HEK293T (cell line): ENCODE data around the gene LMTK2.

Source experiments
- CTCF ChIA-PET: fragments of 350-600 bp; formaldehyde crosslinking; extraction: SDS; loops from one replicate; lab custom pipeline; 2021; ENCODE audit warnings: antibody characterized with exemption, inconsistent platforms; lab: Yijun Ruan, JAX
- POLR2A ChIA-PET: fragments of 350-600 bp; formaldehyde crosslinking; extraction: SDS; loops from one replicate; lab custom pipeline; 2020; ENCODE audit warnings: antibody characterized with exemption, inconsistent platforms; lab: Yijun Ruan, JAX
- DNase-seq: peaks from one replicate; pipeline ENCODE4 v3.0.0; 2012; ENCODE audit warnings: mixed read lengths; ENCODE audit errors: extremely low spot score
- ARNT ChIP-seq: fragments of 450-650 bp; IDR thresholded peaks from 2 replicates; pipeline ENCODE4 v1.6.1; 2017; ENCODE audit warnings: mild to moderate bottlenecking
- BHLHE40 ChIP-seq: fragments of 450-650 bp; IDR thresholded peaks from 2 replicates; pipeline ENCODE4 v1.6.1; 2016; ENCODE audit warnings: mild to moderate bottlenecking, moderate library complexity, borderline replicate concordance
- CTBP1 ChIP-seq: fragments of 450-650 bp; IDR thresholded peaks from 2 replicates; pipeline ENCODE4 v1.6.1; 2016; ENCODE audit warnings: borderline replicate concordance
- ELF4 ChIP-seq: fragments of 450-650 bp; IDR thresholded peaks from 2 replicates; pipeline ENCODE4 v1.6.1; 2017; ENCODE audit warnings: antibody characterized with exemption
- FOXA1 ChIP-seq: fragments of 450-650 bp; IDR thresholded peaks from 2 replicates; pipeline ENCODE4 v1.6.1; 2016; ENCODE audit warnings: mild to moderate bottlenecking
- FOXK2 ChIP-seq: fragments of 450-650 bp; IDR thresholded peaks from 2 replicates; pipeline ENCODE4 v1.6.1; 2016; ENCODE audit warnings: mild to moderate bottlenecking
- FOXM1 ChIP-seq: fragments of 450-650 bp; IDR thresholded peaks from 2 replicates; pipeline ENCODE4 v1.6.1; 2017; ENCODE audit warnings: mild to moderate bottlenecking, borderline replicate concordance
- HDGF ChIP-seq: fragments of 450-650 bp; IDR thresholded peaks from 2 replicates; pipeline ENCODE4 v1.6.1; 2017; ENCODE audit warnings: antibody characterized with exemption, borderline replicate concordance
- L3MBTL2 ChIP-seq: fragments of 450-650 bp; conservative IDR thresholded peaks from 2 replicates; pipeline ENCODE4 v1.6.1; 2016; ENCODE audit warnings: mild to moderate bottlenecking
- LEF1 ChIP-seq: fragments of 450-650 bp; IDR thresholded peaks from 2 replicates; pipeline ENCODE4 v1.6.1; 2017; ENCODE audit warnings: mild to moderate bottlenecking, borderline replicate concordance
- NFRKB ChIP-seq: fragments of 450-650 bp; IDR thresholded peaks from 2 replicates; pipeline ENCODE4 v1.6.1; 2016; ENCODE audit warnings: mild to moderate bottlenecking, moderate library complexity
- PKNOX1 ChIP-seq: fragments of 450-650 bp; IDR thresholded peaks from 2 replicates; pipeline ENCODE4 v1.6.1; 2016
- SP1 ChIP-seq: fragments of 450-650 bp; IDR thresholded peaks from 2 replicates; pipeline ENCODE4 v1.6.1; 2017
- SUZ12 ChIP-seq: fragments of 450-650 bp; IDR thresholded peaks from 2 replicates; pipeline ENCODE4 v1.6.1; 2016; ENCODE audit warnings: mild to moderate bottlenecking
- TARDBP ChIP-seq: fragments of 450-650 bp; IDR thresholded peaks from 2 replicates; pipeline ENCODE4 v1.6.1; 2016
- ZNF384 ChIP-seq: fragments of 450-650 bp; IDR thresholded peaks from 2 replicates; pipeline ENCODE4 v1.6.1; 2016

The LMTK2 gene

DNA sequence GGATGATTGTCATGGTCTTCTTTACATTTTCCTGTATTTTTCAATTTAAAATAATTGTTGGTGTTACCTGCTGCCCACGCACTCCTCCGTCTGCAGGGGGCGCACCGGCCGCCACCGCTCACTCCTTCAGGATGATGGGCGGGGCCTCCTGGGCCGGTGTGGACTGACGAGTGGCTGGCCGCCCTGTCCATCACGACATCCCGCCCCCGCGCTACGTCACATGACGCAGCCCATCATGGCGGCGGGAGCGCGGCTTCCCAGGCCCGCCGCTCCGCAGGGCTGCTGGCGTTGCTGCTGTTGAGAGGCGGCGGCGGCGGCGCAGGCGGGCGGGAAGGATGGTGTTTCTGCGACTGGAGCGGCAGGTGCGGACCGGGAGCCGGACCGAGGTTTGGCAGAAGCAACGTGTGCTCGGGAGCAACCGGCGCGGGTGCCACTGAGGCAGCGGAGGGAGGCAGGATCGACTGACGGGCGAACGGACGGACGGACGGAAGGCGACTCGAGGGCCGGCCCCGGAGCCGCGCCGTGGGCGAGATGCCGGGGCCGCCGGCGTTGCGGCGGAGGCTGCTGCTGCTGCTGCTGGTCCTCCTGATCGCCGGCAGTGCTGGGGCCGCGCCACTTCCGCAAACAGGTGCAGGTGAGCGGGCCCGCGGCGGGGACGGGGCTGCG lies at the start of gene LMTK2:
Gene LMTK2, plus strand, starts transcription at position 216 of the 666 bp plus-strand sequence. Its CDS starts 316 bp downstream, at position 532.
- ChIA-PET CTCF (interaction anchor here (1.6 to 2.1 kb wide), 3 partner anchors 25 to 62 kb away, joined by 5 to 10 read pairs (median 9); no protein-coding TSS in a partner anchor), POLR2A (no interaction called here)
- TF ChIP-seq SP1: peak; percentile 45; the same call in 1 of the 2 replicates
- TF ChIP-seq PKNOX1: peak; percentile 100
- no peak for TF ChIP-seq FOXK2
- DNase-seq: peak; percentile 99

- CTCF ChIA-PET: no interaction called here
- POLR2A ChIA-PET: no interaction called here
Observed at GRCh38 chr7:98057157-98057556, 49.5 kb upstream of the LMTK2 start.

DNA sequence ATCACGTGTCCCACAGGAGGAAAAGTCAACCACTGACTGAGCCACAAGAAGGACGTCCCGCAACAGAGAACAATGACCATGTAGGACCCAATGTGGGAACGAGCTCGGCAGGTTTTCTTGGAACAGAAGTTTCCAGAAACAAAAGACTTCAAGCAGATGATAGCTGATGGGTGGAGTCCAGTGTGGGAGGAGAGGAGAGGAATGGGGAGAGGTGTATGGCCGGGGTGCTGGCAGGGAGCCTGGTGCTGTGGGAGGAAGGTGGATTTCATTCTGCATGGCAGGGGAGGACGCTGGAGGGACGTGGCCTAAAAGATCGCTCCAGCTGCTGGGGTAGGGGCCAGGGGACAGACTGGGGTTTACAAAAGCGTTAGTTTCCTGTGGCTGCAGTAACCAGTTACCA lies 48.5 kb upstream of the LMTK2 start:
- ChIA-PET POLR2A (no interaction called here), CTCF (no interaction called here)
- DNase-seq: no peak
- no peak for TF ChIP-seq NFRKB
- TF ChIP-seq TARDBP: no peak
- TF ChIP-seq L3MBTL2: no peak
- no peak for TF ChIP-seq ARNT
- no peak for TF ChIP-seq HDGF

More at GRCh38 chr7:98057157-98057556, 49.5 kb upstream of the LMTK2 start:
- TF ChIP-seq FOXK2: no peak
- TF ChIP-seq NFRKB: no peak
- no peak for TF ChIP-seq SP1
- no peak for TF ChIP-seq ELF4
- no peak for TF ChIP-seq SUZ12
- TF ChIP-seq ZNF384: no peak
- no peak for TF ChIP-seq TARDBP
- no peak for TF ChIP-seq FOXM1
- TF ChIP-seq LEF1: no peak
- no peak for TF ChIP-seq HDGF
- TF ChIP-seq BHLHE40: no peak
- TF ChIP-seq ARNT: no peak
- TF ChIP-seq CTBP1: no peak
- TF ChIP-seq L3MBTL2: no peak
- no peak for TF ChIP-seq PKNOX1
- no peak for TF ChIP-seq FOXA1
- DNase-seq: no peak

- POLR2A ChIA-PET: no interaction called here
- DNase-seq: no peak
- CTCF ChIA-PET: interaction anchor here (0.6 kb wide), 1 partner anchor 137 kb away, joined by 3 read pairs; no protein-coding TSS in a partner anchor
- TF ChIP-seq SUZ12: no peak
- TF ChIP-seq CTBP1: no peak
- no peak for TF ChIP-seq TARDBP
- no peak for TF ChIP-seq FOXM1
- TF ChIP-seq ELF4: no peak
- TF ChIP-seq NFRKB: no peak
- no peak for TF ChIP-seq HDGF
Observed at GRCh38 chr7:98064233-98064632, 42.4 kb upstream of the LMTK2 start.

DNA sequence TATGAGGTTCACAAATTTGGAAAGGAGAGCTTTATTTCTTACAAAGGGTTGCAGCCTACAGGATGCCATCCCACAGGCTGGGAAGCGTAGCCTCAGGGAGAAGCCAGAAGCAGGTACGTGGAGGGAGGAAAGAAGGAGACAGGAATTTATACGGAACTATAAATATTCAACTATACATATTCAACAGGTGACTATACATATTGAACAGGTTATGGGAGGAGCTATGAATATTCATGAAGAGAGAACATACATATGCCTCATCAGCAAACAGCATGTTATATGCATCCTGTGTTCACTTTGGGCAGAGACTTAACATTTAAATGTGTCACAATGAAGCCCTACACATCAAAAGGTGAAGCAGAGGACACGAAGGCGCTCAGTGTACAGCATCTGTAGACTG lies 40.5 kb upstream of the LMTK2 start:
- ChIA-PET POLR2A (no interaction called here), CTCF (no interaction called here)
- TF ChIP-seq NFRKB: no peak
- no peak for TF ChIP-seq TARDBP
- no peak for DNase-seq

- POLR2A ChIA-PET: no interaction called here
- TF ChIP-seq TARDBP: no peak
- no peak for TF ChIP-seq HDGF
- TF ChIP-seq NFRKB: no peak
- TF ChIP-seq L3MBTL2: no peak
- TF ChIP-seq FOXA1: no peak
- no peak for TF ChIP-seq FOXM1
- no peak for TF ChIP-seq ELF4
- TF ChIP-seq CTBP1: no peak
- TF ChIP-seq BHLHE40: no peak
- TF ChIP-seq LEF1: no peak
- no peak for TF ChIP-seq SUZ12
- no peak for TF ChIP-seq FOXK2
- TF ChIP-seq PKNOX1: no peak
- no peak for TF ChIP-seq ZNF384
- no peak for TF ChIP-seq SP1
- TF ChIP-seq ARNT: no peak
- no peak for DNase-seq
- CTCF ChIA-PET: no interaction called here
Observed at GRCh38 chr7:98066934-98067507, 39.6 kb upstream of the LMTK2 start.

DNA sequence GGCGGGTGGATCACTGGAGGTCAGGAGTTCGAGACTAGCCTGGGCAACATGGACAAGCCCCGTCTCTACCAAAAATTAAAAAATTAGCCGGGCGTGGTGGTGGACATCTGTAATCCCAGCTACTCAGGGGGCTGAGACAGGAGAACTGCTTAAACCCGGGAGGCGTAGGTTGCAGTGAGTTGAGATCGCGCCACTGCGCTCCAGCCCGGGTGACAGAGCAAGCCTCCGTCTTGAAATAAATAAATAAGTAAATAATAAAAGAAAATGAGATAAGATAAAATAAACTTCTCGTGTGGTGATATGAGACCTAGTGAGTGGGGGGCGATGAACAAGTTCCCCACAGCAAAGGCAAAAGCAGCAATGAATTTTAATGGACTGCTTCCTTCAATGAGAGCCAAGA lies 33.6 kb upstream of the LMTK2 start:
- ChIA-PET POLR2A (no interaction called here), CTCF (no interaction called here)
- DNase-seq: no peak
- TF ChIP-seq TARDBP: no peak
- TF ChIP-seq FOXM1: no peak
- TF ChIP-seq ARNT: no peak
- TF ChIP-seq ZNF384: no peak
- TF ChIP-seq BHLHE40: no peak
- TF ChIP-seq HDGF: no peak
- no peak for TF ChIP-seq FOXA1
- TF ChIP-seq SUZ12: no peak
- TF ChIP-seq PKNOX1: no peak
- no peak for TF ChIP-seq L3MBTL2
- no peak for TF ChIP-seq NFRKB
- no peak for TF ChIP-seq CTBP1
- TF ChIP-seq SP1: no peak
- no peak for TF ChIP-seq FOXK2
- no peak for TF ChIP-seq ELF4
- no peak for TF ChIP-seq LEF1
